K562 (cell line): ENCODE data around the gene ZNF335. TPM values are rescaled to one million over a fixed set of nuclear protein-coding genes. Genes with fewer than 3 reads are reported as not detected.

Experiments used
- ATAC-seq: fragments of 200-7000 bp; cut with Tn5 transposase; 3 replicates; pipeline ENCODE4 v1.9.1; 2020; ENCODE audit warnings: moderate library complexity
- Bru-seq: library from RNA; stranded (reverse); fragments of 400-500 nt; gene quantifications from one replicate; lab custom pipeline; 2021; lab: Mats Ljungman, UMichigan
- BruChase-seq, 2 experiments: library from RNA; stranded (reverse); fragments of 400-500 nt; gene quantifications; one replicate each; lab custom pipeline; 2021; lab: Mats Ljungman, UMichigan
- BruUV-seq: library from RNA; stranded (reverse); fragments of 400-500 nt; replicated peaks from 2 replicates; lab custom pipeline; 2021; lab: Mats Ljungman, UMichigan
- CTCF ChIA-PET: fragments of 300-600 bp; formaldehyde crosslinking; extraction: SDS; loops from one replicate; lab custom pipeline; 2021; ENCODE audit warnings: low intra/inter-chr PET ratio; lab: Yijun Ruan, JAX
- POLR2A ChIA-PET: fragments of 300-600, 350-650 bp; sonication (Branson Sonifier 250); formaldehyde crosslinking; extraction: SDS; loops from one replicate; lab custom pipeline; 2021; ENCODE audit warnings: antibody characterized with exemption, inconsistent platforms; lab: Yijun Ruan, JAX
- DNase-seq, 4 experiments: peaks; one replicate each; pipeline versions ENCODE4 v3.0.0 to v3.0.0-alpha.2; 2011 to 2018; ENCODE audit warnings: low spot score in 3 of 4, mixed read lengths in 3 of 4; ENCODE audit errors: extremely low read depth in 1 of 4
- FAIRE-seq: peaks from 2 replicates; lab custom pipeline; 2011; peaks lifted over from hg19 to GRCh38; lab: Jason Lieb, UNC
- H2AFZ ChIP-seq: 2 replicates; pipeline ENCODE4 v1.6.0; 2011; ENCODE audit warnings: low read depth, low read length, control low read depth, inconsistent platforms
- H3K27ac ChIP-seq: fragments of 200-600 bp; 3 replicates; pipeline ENCODE4 v1.8.0; 2011; ENCODE audit warnings: low read depth, mild to moderate bottlenecking, control low read depth, inconsistent platforms, low read length, moderate library complexity, mixed read lengths; ENCODE audit errors: extremely low read depth
- H3K27me3 ChIP-seq, 2 experiments: fragments of 300-600 bp in 1 of 2; 2 replicates in 1 of 2; 3 replicates in 1 of 2; pipeline versions ENCODE4 v1.6.0 to v1.8.0; 2011; ENCODE audit warnings: inconsistent platforms in 2 of 2, low read length in 2 of 2, mild to moderate bottlenecking in 1 of 2, mixed read lengths in 1 of 2, moderate library complexity in 1 of 2; ENCODE audit not compliant: control insufficient read depth in 2 of 2, insufficient read depth in 2 of 2
- H3K36me3 ChIP-seq: fragments of 300-600 bp; 3 replicates; pipeline ENCODE4 v1.8.0; 2011; ENCODE audit warnings: mild to moderate bottlenecking, low read length, inconsistent platforms; ENCODE audit not compliant: control insufficient read depth, insufficient read depth
- H3K4me1 ChIP-seq, 2 experiments: fragments of 200-600 bp in 1 of 2; replicated peaks in 1 of 2; 2 replicates in 1 of 2; 3 replicates in 1 of 2; pipeline versions ENCODE4 v1.5.1 to v1.8.0; 2011; ENCODE audit warnings: inconsistent platforms in 2 of 2, low read length in 2 of 2, mild to moderate bottlenecking in 1 of 2, mixed read lengths in 1 of 2, moderate library complexity in 1 of 2; ENCODE audit not compliant: control insufficient read depth in 2 of 2, insufficient read depth in 2 of 2
- H3K4me2 ChIP-seq: 2 replicates; pipeline ENCODE4 v1.6.1; 2011; ENCODE audit warnings: low read length, control low read depth, inconsistent platforms, mixed read lengths; ENCODE audit not compliant: insufficient read depth
- H3K4me3 ChIP-seq: fragments of 200-600 bp; sonication (generic), shearing (Covaris generic); 2 replicates; pipeline ENCODE4 v1.5.1; 2016; ENCODE audit warnings: control low read depth, inconsistent platforms
- H3K79me2 ChIP-seq: fragments of 200-600 bp; 3 replicates; pipeline ENCODE4 v1.8.0; 2011; ENCODE audit warnings: low read length, inconsistent platforms; ENCODE audit not compliant: control insufficient read depth, insufficient read depth
- H3K9ac ChIP-seq, 2 experiments: 2 replicates each; pipeline versions ENCODE4 v1.6.0 to v1.6.1; 2011; ENCODE audit warnings: low read depth in 2 of 2, low read length in 2 of 2, control low read depth in 1 of 2, inconsistent platforms in 1 of 2, mild to moderate bottlenecking in 1 of 2, mixed read lengths in 1 of 2; ENCODE audit not compliant: insufficient read depth in 1 of 2
- H3K9me1 ChIP-seq: one replicate; pipeline ENCODE4 v1.6.0; 2011; ENCODE audit warnings: inconsistent platforms, mild to moderate bottlenecking, low read length, moderate library complexity; ENCODE audit not compliant: control insufficient read depth, insufficient read depth
- H3K9me3 ChIP-seq: replicated peaks from 2 replicates; pipeline ENCODE4 v1.5.1; 2011; ENCODE audit warnings: low read depth, low read length, inconsistent platforms; ENCODE audit not compliant: control insufficient read depth, insufficient read depth
- H4K20me1 ChIP-seq: replicated peaks from 2 replicates; pipeline ENCODE4 v1.6.1; 2011; ENCODE audit warnings: low read length, inconsistent platforms, mixed read lengths; ENCODE audit not compliant: control insufficient read depth, insufficient read depth
- CAMTA2 ChIP-seq: fragments of 250-450 bp; sonication (Bioruptor Pico); conservative IDR thresholded peaks from 2 replicates; pipeline ENCODE4 v1.5.1; 2022
- MTA1 ChIP-seq: fragments of 450-650 bp; IDR thresholded peaks from 2 replicates; pipeline ENCODE4 v1.6.1; 2017; ENCODE audit warnings: borderline replicate concordance
- MTF1 ChIP-seq: fragments of 250-450 bp; sonication (Bioruptor Pico); IDR thresholded peaks from 2 replicates; pipeline ENCODE4 v1.9.0; 2021; ENCODE audit warnings: moderate library complexity, mild to moderate bottlenecking, inconsistent platforms, borderline replicate concordance
- MYBL2 ChIP-seq, 2 experiments: fragments of 450-650 bp in 1 of 2; sonication (generic) in 1 of 2; formaldehyde crosslinking in 1 of 2; IDR thresholded peaks; 2 replicates each; pipeline versions ENCODE4 v1.6.1 to v1.8.1; 2017 to 2022; ENCODE audit warnings: borderline replicate concordance in 1 of 2, inconsistent platforms in 1 of 2, low read depth in 1 of 2, mild to moderate bottlenecking in 1 of 2, missing genetic modification reagents in 1 of 2, moderate library complexity in 1 of 2
- NFRKB ChIP-seq: fragments of 450-650 bp; IDR thresholded peaks from 2 replicates; pipeline ENCODE4 v1.6.1; 2016; ENCODE audit warnings: low read depth
- RAD51 ChIP-seq: fragments of 450-650 bp; IDR thresholded peaks from 2 replicates; pipeline ENCODE4 v1.7.1; 2016; ENCODE audit warnings: low read depth, mild to moderate bottlenecking, borderline replicate concordance
- RNF219 ChIP-seq: fragments of 250-450 bp; sonication (Bioruptor Pico); IDR thresholded peaks from 2 replicates; pipeline ENCODE4 v1.5.0; 2022; ENCODE audit warnings: mild to moderate bottlenecking
- ZBTB17 ChIP-seq: fragments of 450-650 bp; formaldehyde crosslinking; IDR thresholded peaks from 2 replicates; pipeline ENCODE4 v1.4.0; 2020; ENCODE audit warnings: mild to moderate bottlenecking
- WGBS: fragments of 100-300 bp; shearing (Covaris generic); methylation state at CpG from one replicate; pipeline ENCODE4 v1.1.6; 2016; ENCODE audit warnings: low coverage, mixed read lengths; ENCODE audit not compliant: insufficient coverage; ENCODE audit errors: missing lambda C conversion rate; 5-methylcytosine and 5-hydroxymethylcytosine counted together
- in situ Hi-C: fragments of 300-500 bp; cut with MboI; formaldehyde crosslinking; loops from 4 replicates; pipeline ENCODE4 v1.15.0; 2018; ENCODE audit warnings: inconsistent platforms, mixed read lengths
- intact Hi-C: fragments of 100-400 bp; cut with micrococcal nuclease; formaldehyde crosslinking; loops from 2 replicates; pipeline ENCODE4 v1.14.2; 2022
- long read RNA-seq, 3 experiments: library from polyadenylated mRNA in 2 of 3; library from RNA in 1 of 3; unstranded in 2 of 3; stranded (forward) in 1 of 3; transcript quantifications; one replicate each; pipeline ENCODE4 v2.0.0, GENCODE V29; 2019 to 2022
- polyA minus RNA-seq, 3 experiments: library from RNA; depleted of rRNA, polyadenylated mRNA; stranded (reverse); fragments of >200 nt; gene quantifications; 2 replicates each; pipeline ENCODE4 v1.2.3, GENCODE V29; 2011
- polyA plus RNA-seq, 8 experiments: library from polyadenylated mRNA; depleted of rRNA in 4 of 8; stranded (reverse) in 5 of 8; unstranded in 3 of 8; fragments of >200 nt; fragmentation: Nextera tagmentation in 2 of 8; fragmentation: Illumina TruSeq in 1 of 8; extraction: Ambion mirVana in 2 of 8; extraction: Trizol in 1 of 8; gene quantifications; 2 replicates each; pipeline versions ENCODE4 v1.2.1 to v1.2.3, GENCODE V29; 2011 to 2014; ENCODE audit warnings: inconsistent platforms in 1 of 8, missing spikeins in 1 of 8
- total RNA-seq, 7 experiments: library from RNA; depleted of rRNA in 6 of 7; stranded (reverse); fragments of >200 nt in 6 of 7; fragmentation: Illumina TruSeq in 2 of 7; extraction: Trizol in 2 of 7; gene quantifications; 2 replicates each; pipeline versions ENCODE4 v1.2.1 to v1.2.3, GENCODE V29; 2011 to 2021; ENCODE audit warnings: low replicate concordance in 1 of 7

The ZNF335 gene, protein sequence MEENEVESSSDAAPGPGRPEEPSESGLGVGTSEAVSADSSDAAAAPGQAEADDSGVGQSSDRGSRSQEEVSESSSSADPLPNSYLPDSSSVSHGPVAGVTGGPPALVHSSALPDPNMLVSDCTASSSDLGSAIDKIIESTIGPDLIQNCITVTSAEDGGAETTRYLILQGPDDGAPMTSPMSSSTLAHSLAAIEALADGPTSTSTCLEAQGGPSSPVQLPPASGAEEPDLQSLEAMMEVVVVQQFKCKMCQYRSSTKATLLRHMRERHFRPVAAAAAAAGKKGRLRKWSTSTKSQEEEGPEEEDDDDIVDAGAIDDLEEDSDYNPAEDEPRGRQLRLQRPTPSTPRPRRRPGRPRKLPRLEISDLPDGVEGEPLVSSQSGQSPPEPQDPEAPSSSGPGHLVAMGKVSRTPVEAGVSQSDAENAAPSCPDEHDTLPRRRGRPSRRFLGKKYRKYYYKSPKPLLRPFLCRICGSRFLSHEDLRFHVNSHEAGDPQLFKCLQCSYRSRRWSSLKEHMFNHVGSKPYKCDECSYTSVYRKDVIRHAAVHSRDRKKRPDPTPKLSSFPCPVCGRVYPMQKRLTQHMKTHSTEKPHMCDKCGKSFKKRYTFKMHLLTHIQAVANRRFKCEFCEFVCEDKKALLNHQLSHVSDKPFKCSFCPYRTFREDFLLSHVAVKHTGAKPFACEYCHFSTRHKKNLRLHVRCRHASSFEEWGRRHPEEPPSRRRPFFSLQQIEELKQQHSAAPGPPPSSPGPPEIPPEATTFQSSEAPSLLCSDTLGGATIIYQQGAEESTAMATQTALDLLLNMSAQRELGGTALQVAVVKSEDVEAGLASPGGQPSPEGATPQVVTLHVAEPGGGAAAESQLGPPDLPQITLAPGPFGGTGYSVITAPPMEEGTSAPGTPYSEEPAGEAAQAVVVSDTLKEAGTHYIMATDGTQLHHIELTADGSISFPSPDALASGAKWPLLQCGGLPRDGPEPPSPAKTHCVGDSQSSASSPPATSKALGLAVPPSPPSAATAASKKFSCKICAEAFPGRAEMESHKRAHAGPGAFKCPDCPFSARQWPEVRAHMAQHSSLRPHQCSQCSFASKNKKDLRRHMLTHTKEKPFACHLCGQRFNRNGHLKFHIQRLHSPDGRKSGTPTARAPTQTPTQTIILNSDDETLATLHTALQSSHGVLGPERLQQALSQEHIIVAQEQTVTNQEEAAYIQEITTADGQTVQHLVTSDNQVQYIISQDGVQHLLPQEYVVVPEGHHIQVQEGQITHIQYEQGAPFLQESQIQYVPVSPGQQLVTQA (N-terminal part only)
- total RNA-seq (2011; cell fraction: chromatin; rRNA removed; ENCODE audit: low replicate concordance), result 44.9 and 117 TPM in 2 replicates
- 57.4 and 66.4 TPM in 2 replicates for total RNA-seq (2011; cell fraction: nucleolus; rRNA removed)
- total RNA-seq (2011; cell fraction: nucleoplasm; rRNA removed), result 50.4 and 55.9 TPM in 2 replicates
- total RNA-seq (2014; rRNA removed) (11.6 and 14.0 TPM in 2 replicates), total RNA-seq (2014; rRNA removed; fragmentation: Illumina TruSeq; extraction: Trizol) (3.3 and 4.3 TPM in 2 replicates), total RNA-seq (2015; rRNA removed; fragmentation: Illumina TruSeq; extraction: Trizol) (7.6 and 7.7 TPM in 2 replicates), total RNA-seq (2021) (13.8 and 16.0 TPM in 2 replicates), polyA plus RNA-seq (2011; rRNA removed) (4.8 and 9.5 TPM in 2 replicates), polyA plus RNA-seq (2014; fragmentation: Illumina TruSeq; extraction: Trizol) (9.0 and 12.6 TPM in 2 replicates), polyA plus RNA-seq (2014; fragmentation: Nextera tagmentation; extraction: Ambion mirVana) (under 1 TPM; 0.39 to 0.50 TPM), polyA plus RNA-seq (2014; rRNA removed) (10.4 and 13.2 TPM in 2 replicates), polyA minus RNA-seq (2011; rRNA and poly(A)+ RNA removed) (8.5 and 9.4 TPM in 2 replicates), Bru-seq, nascent RNA (percentile 66 among the genes with signal in this experiment), BruChase-seq, experiment 1, labeled RNA remaining after a 2-hour chase (percentile 61 among the genes with signal in this experiment), BruChase-seq, experiment 2, labeled RNA remaining after a 6-hour chase (percentile 69 among the genes with signal in this experiment)
- 5.6 and 9.3 TPM in 2 replicates for polyA plus RNA-seq (2011; cell fraction: cytosol; rRNA removed)
- polyA plus RNA-seq (2011; cell fraction: nucleus; rRNA removed), result 35.4 and 61.3 TPM in 2 replicates
- polyA plus RNA-seq (2012), result 8.2 and 13.0 TPM in 2 replicates
- 6.1 and 7.8 TPM in 2 replicates for polyA minus RNA-seq (2011; cell fraction: cytosol; rRNA and poly(A)+ RNA removed)
- polyA minus RNA-seq (2011; cell fraction: nucleus; rRNA and poly(A)+ RNA removed), result 23.6 and 24.7 TPM in 2 replicates
- long read RNA-seq, experiment 1, partial matches to known transcripts, result 32 of 38 reads
- long read RNA-seq, experiment 1, other reads (novel, unspliced or antisense), result 6 of 38 reads
- long read RNA-seq, experiment 2, partial matches to known transcripts, result 10 of 14 reads
- long read RNA-seq, experiment 2, other reads (novel, unspliced or antisense), result 4 of 14 reads
- long read RNA-seq, experiment 3, result 0 reads

DNA sequence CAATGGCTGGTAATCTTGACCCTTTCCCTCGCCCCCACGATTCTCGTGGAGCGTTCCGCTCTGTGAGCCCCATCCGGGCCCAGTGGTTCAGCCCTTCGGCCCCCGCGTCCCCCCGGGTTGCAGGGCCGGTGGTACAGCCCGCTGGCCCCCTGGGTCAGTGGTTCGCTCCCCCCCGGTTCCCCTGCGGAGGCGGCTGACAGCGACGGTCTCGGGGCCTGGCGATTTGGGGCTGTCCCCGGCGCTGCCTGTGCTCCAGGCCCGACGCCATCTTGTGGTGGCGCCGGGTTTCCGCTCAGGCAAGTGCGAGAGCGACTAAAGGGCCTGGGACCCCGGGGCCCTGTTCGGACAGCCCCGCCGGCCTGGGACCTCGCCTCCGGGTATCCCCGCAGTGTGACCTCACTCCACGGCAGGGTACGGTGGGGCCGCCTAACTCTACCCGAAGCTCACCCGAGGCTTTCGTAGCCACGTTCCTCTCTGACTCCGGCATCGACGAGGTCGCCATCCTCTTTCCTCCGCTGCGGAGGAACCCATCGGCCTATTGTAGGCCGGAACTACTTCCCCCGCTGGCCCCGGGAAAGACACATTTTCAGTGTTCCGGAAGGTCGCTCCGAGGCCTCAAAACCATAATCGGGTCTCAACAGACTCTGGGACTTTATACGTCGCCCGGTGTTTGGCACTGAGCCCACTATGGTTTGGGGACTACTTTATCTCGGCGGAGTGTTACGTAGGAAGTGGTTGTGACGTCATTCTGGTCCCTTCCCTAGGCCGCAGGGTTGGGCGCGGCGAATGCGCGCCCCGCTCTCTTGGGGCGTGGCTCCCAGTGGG lies at the start of gene ZNF335:
Gene ZNF335 (minus strand): TSS at position 529 of the 825 bp plus-strand sequence. CDS start 793 bp downstream, outside the sequence.
- DNase-seq (peak; percentile 98 to 99 (median 99)), ATAC-seq (peak; percentile 82), FAIRE-seq (peak; percentile 98)
- Histone ChIP-seq H3K36me3 (peaks cover 32% of the 10 kb centered on the region; the same call in 2 of the 3 replicates), H3K27me3 (no peaks in the 10 kb centered on the region), H3K9ac (peak within 1 kb of the TSS; percentile 98 to 100), H3K4me2 (peak within 1 kb of the TSS; percentile 96), H3K4me3 (peak within 1 kb of the TSS; percentile 82), H3K79me2 (peaks cover 14% of the 10 kb centered on the region), H4K20me1 (no peaks in the 10 kb centered on the region), H3K27ac (peak within 1 kb of the TSS; percentile 100), H2AFZ (peak within 1 kb of the TSS; percentile 100), H3K9me3 (no peaks in the 10 kb centered on the region), H3K4me1 (peaks cover 9 to 36% of the 10 kb centered on the region in 2 experiments; a peak in 4 of 5 replicates), H3K9me1 (no peaks in the 10 kb centered on the region)
- CTCF ChIA-PET, result interaction anchor here (0.7 kb wide), 1 partner anchor 40 kb away, joined by 4 read pairs; no protein-coding TSS in a partner anchor
- in situ Hi-C loops (no loop called here), intact Hi-C loops (loop anchor here (1.0 to 10.0 kb wide), 4 partner anchors 11 to 607 kb away; partner anchors contain the start of genes NCOA5 and SYS1)
- no TSS peak for BruUV-seq
- POLR2A ChIA-PET, result interaction anchor here (0.9 to 5.6 kb wide), 6 partner anchors 11 to 114 kb away, joined by 3 to 32 read pairs (median 7); partner anchors contain the start of gene PCIF1
- WGBS, result under 1% methylated on average over 66 of the region's 72 CpGs
- TF ChIP-seq RNF219 (CRISPR knock-in tag) (no peak; the same call in 1 of the 2 replicates), MTA1 (peak; percentile 95), NFRKB (peak; percentile 99), MTF1 (CRISPR knock-in tag) (no peak), CAMTA2 (CRISPR knock-in tag) (no peak), ZBTB17 (CRISPR knock-in tag) (no peak), RAD51 (peak; percentile 69), MYBL2 (IDR thresholded peaks at IDR 0.05; ENCODE audit: low read depth) (no peak), MYBL2 (CRISPR knock-in tag; IDR thresholded peaks at IDR 0.05; ENCODE audit: borderline replicate concordance) (no peak)
